Neural progenitor cell (in vitro differentiated cells): ENCODE results near the gene SNAPC4. TPM values are rescaled to one million over a fixed set of nuclear protein-coding genes. Genes with fewer than 3 reads are reported as not detected.

Experiments
- DNase-seq: peaks from one replicate; pipeline ENCODE4 v3.0.0-alpha.2; 2016; ENCODE audit warnings: low spot score
- H2AFZ ChIP-seq: fragments of 200-600 bp; sonication (generic); replicated peaks from 2 replicates; pipeline ENCODE4 v1.6.1; 2016; ENCODE audit warnings: antibody characterized with exemption
- H3F3A ChIP-seq: fragments of 200-600 bp; sonication (generic); 2 replicates; pipeline ENCODE4 v1.6.1; 2016; ENCODE audit warnings: antibody characterized with exemption, low read depth
- H3K27ac ChIP-seq: fragments of 200-600 bp; sonication (generic); 2 replicates; pipeline ENCODE4 v1.5.1; 2016; ENCODE audit warnings: mild to moderate bottlenecking
- H3K27me3 ChIP-seq: fragments of 200-600 bp; sonication (generic); 2 replicates; pipeline ENCODE4 v1.6.1; 2016; ENCODE audit warnings: mild to moderate bottlenecking, moderate library complexity
- H3K36me3 ChIP-seq: fragments of 200-600 bp; sonication (generic); 2 replicates; pipeline ENCODE4 v1.5.1; 2016
- H3K4me1 ChIP-seq: fragments of 200-600 bp; sonication (generic); 2 replicates; pipeline ENCODE4 v1.6.1; 2016; ENCODE audit warnings: mixed run types
- H3K4me2 ChIP-seq: fragments of 200-600 bp; sonication (generic); 2 replicates; pipeline ENCODE4 v1.6.1; 2016
- H3K4me3 ChIP-seq: fragments of 200-600 bp; sonication (generic); 2 replicates; pipeline ENCODE4 v1.5.1; 2016
- H3K79me2 ChIP-seq: fragments of 200-600 bp; sonication (generic); 2 replicates; pipeline ENCODE4 v1.6.1; 2016; ENCODE audit warnings: low read depth
- H3K9ac ChIP-seq: fragments of 200-600 bp; sonication (generic); 2 replicates; pipeline ENCODE4 v1.6.1; 2016
- H3K9me3 ChIP-seq: fragments of 200-600 bp; sonication (generic); 2 replicates; pipeline ENCODE4 v1.5.1; 2016; ENCODE audit warnings: low read depth
- H4K20me1 ChIP-seq: fragments of 200-600 bp; sonication (generic); 2 replicates; pipeline ENCODE4 v1.6.1; 2016; ENCODE audit warnings: low read depth
- H3K27ac Mint-ChIP-seq: 3 replicates; pipeline ENCODE4 v1.8.0; 2021; ENCODE audit warnings: mixed read lengths
- H3K27me3 Mint-ChIP-seq: 2 replicates; pipeline ENCODE4 v1.8.0; 2022; ENCODE audit warnings: low read depth, mild to moderate bottlenecking, inconsistent platforms, moderate library complexity, mixed read lengths; ENCODE audit not compliant: insufficient read depth
- H3K36me3 Mint-ChIP-seq: 3 replicates; pipeline ENCODE4 v1.8.0; 2021; ENCODE audit warnings: mixed read lengths
- H3K4me1 Mint-ChIP-seq: 3 replicates; pipeline ENCODE4 v1.8.0; 2021; ENCODE audit warnings: mixed read lengths
- H3K4me3 Mint-ChIP-seq: 3 replicates; pipeline ENCODE4 v1.8.0; 2021; ENCODE audit warnings: mild to moderate bottlenecking, moderate library complexity, mixed read lengths
- H3K9me3 Mint-ChIP-seq: 3 replicates; pipeline ENCODE4 v1.8.0; 2020; ENCODE audit warnings: mixed read lengths
- EZH2 ChIP-seq: fragments of 200-600 bp; sonication (generic); IDR thresholded peaks from 2 replicates; pipeline ENCODE4 v1.6.1; 2017; ENCODE audit warnings: antibody characterized with exemption, mild to moderate bottlenecking, moderate library complexity
- EZH2phosphoT487 ChIP-seq: fragments of 200-600 bp; sonication (generic); IDR thresholded peaks from 2 replicates; pipeline ENCODE4 v1.6.1; 2017; ENCODE audit warnings: antibody characterized with exemption
- total RNA-seq: library from RNA; depleted of rRNA; stranded (reverse); fragments of >200 nt; gene quantifications from 2 replicates; pipeline ENCODE4 v1.2.3, GENCODE V29; 2015; ENCODE audit warnings: low replicate concordance
- TF ChIP-seq, protein P1 (sequence below): fragments of 200-600 bp; sonication (generic); IDR thresholded peaks from 2 replicates; pipeline ENCODE4 v1.5.1; 2017; ENCODE audit warnings: antibody characterized with exemption, mild to moderate bottlenecking

SNAPC4 gene, protein sequence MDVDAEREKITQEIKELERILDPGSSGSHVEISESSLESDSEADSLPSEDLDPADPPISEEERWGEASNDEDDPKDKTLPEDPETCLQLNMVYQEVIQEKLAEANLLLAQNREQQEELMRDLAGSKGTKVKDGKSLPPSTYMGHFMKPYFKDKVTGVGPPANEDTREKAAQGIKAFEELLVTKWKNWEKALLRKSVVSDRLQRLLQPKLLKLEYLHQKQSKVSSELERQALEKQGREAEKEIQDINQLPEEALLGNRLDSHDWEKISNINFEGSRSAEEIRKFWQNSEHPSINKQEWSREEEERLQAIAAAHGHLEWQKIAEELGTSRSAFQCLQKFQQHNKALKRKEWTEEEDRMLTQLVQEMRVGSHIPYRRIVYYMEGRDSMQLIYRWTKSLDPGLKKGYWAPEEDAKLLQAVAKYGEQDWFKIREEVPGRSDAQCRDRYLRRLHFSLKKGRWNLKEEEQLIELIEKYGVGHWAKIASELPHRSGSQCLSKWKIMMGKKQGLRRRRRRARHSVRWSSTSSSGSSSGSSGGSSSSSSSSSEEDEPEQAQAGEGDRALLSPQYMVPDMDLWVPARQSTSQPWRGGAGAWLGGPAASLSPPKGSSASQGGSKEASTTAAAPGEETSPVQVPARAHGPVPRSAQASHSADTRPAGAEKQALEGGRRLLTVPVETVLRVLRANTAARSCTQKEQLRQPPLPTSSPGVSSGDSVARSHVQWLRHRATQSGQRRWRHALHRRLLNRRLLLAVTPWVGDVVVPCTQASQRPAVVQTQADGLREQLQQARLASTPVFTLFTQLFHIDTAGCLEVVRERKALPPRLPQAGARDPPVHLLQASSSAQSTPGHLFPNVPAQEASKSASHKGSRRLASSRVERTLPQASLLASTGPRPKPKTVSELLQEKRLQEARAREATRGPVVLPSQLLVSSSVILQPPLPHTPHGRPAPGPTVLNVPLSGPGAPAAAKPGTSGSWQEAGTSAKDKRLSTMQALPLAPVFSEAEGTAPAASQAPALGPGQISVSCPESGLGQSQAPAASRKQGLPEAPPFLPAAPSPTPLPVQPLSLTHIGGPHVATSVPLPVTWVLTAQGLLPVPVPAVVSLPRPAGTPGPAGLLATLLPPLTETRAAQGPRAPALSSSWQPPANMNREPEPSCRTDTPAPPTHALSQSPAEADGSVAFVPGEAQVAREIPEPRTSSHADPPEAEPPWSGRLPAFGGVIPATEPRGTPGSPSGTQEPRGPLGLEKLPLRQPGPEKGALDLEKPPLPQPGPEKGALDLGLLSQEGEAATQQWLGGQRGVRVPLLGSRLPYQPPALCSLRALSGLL (N-terminal part only)
- total RNA-seq, result 6.8 and 16.5 TPM in 2 replicates

DNA sequence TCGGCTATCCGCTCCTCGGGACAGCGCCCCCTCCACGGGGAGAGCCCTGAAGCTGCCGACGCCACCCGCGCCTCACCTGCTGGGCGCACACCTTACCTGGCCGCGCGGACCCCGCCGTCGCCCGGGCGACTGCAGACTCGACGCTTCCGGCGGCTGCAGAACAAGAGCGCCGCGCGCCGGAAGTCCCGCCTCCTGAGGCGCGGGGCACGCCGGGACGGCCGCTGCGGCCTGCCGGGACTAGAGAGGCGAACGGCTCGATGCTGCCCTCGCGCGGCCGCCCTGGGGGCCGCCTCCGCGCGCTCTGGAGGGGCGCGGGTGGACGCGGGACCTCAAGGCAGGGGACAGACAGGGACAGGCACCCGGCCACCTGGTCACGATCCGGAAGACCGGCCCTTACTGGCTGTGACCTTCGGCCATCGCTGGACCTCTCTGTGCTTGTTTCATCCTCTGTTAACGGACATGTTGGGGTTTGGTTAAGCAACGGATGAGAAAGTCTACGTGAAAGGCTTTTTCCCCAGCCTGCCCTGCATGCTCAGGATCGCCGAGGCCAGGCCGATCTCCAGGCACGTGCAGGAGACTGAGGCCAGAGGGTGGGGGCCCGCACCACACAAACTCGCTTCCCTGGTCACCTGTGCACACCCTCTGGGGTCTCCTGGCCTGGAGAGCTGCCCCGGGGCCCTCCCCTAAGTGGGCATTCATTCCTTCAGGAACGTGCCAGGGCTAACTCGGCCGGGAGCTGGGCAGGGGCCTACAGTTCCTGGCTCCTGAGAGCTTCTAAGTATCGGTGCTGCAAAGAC is at the start of gene SNAPC4:
TSS of gene SNAPC4 (minus strand) at position 133 of the 797 bp plus-strand sequence. CDS start 1,742 bp downstream, outside the sequence.
- Mint-ChIP-seq H3K36me3 (peaks cover 20% of the 10 kb centered on the region), H3K27me3 (peaks cover 7% of the 10 kb centered on the region), H3K27ac (peak within 1 kb of the TSS; percentile 39), H3K4me3 (peak within 1 kb of the TSS; percentile 92), H3K9me3 (no peaks in the 10 kb centered on the region), H3K4me1 (peaks cover 14% of the 10 kb centered on the region)
- H2AFZ ChIP-seq, result peak within 1 kb of the TSS; percentile 51
- H3K79me2 ChIP-seq, result peaks cover 24% of the 10 kb centered on the region
- H3K4me3 ChIP-seq, result peak within 1 kb of the TSS; percentile 99
- no peaks in the 10 kb centered on the region for H3K9me3 ChIP-seq
- H3F3A ChIP-seq, result peaks cover 18% of the 10 kb centered on the region
- peaks cover 20% of the 10 kb centered on the region for H4K20me1 ChIP-seq
- TF ChIP-seq, protein P1, sequence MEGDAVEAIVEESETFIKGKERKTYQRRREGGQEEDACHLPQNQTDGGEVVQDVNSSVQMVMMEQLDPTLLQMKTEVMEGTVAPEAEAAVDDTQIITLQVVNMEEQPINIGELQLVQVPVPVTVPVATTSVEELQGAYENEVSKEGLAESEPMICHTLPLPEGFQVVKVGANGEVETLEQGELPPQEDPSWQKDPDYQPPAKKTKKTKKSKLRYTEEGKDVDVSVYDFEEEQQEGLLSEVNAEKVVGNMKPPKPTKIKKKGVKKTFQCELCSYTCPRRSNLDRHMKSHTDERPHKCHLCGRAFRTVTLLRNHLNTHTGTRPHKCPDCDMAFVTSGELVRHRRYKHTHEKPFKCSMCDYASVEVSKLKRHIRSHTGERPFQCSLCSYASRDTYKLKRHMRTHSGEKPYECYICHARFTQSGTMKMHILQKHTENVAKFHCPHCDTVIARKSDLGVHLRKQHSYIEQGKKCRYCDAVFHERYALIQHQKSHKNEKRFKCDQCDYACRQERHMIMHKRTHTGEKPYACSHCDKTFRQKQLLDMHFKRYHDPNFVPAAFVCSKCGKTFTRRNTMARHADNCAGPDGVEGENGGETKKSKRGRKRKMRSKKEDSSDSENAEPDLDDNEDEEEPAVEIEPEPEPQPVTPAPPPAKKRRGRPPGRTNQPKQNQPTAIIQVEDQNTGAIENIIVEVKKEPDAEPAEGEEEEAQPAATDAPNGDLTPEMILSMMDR, result peak; percentile 90
- peak; percentile 35 for TF ChIP-seq EZH2
- TF ChIP-seq EZH2phosphoT487, result no peak
- peak; percentile 96 for DNase-seq
- H3K27me3 ChIP-seq, result no peaks in the 10 kb centered on the region
- no peak within 1 kb of the TSS for H3K27ac ChIP-seq
- H3K4me1 ChIP-seq, result no peaks in the 10 kb centered on the region
- peak within 1 kb of the TSS; percentile 84 for H3K9ac ChIP-seq
- no peaks in the 10 kb centered on the region for H3K36me3 ChIP-seq
- H3K4me2 ChIP-seq, result peak within 1 kb of the TSS; percentile 85

DNA sequence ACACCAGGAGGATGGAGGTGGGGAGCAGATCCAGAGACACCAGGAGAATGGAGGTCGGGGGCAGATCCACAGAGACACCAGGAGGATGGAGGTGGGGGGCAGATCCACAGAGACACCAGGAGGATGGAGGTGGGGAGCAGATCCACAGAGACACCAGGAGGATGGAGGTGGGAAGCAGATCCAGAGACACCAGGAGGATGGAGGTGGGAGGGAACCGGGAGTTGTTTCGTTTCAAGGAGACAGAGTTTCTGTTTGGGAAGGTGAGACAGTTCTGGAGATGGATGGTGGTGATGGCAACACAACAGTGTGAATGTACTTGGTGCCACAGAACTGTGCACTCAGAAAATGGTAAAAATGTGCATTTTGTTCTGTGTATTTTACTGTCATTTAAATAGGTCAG is 48.7 kb upstream of the SNAPC4 start:
- Histone ChIP-seq H3K79me2 (no peaks in the 10 kb centered on the region), H3K36me3 (no peaks in the 10 kb centered on the region), H3K27ac (no peak overlapping the region), H3K9me3 (no peaks in the 10 kb centered on the region), H4K20me1 (peaks cover 8% of the 10 kb centered on the region), H3K4me3 (no peak overlapping the region), H3K9ac (no peak overlapping the region), H3K27me3 (no peaks in the 10 kb centered on the region), H3K4me1 (no peaks in the 10 kb centered on the region), H3F3A (no peaks in the 10 kb centered on the region), H3K4me2 (no peak overlapping the region), H2AFZ (no peak overlapping the region)
- TF ChIP-seq, protein P1, result no peak
- TF ChIP-seq EZH2, result no peak
- no peak for TF ChIP-seq EZH2phosphoT487
- Mint-ChIP-seq H3K4me3 (no peak overlapping the region), H3K27ac (no peak overlapping the region), H3K4me1 (no peaks in the 10 kb centered on the region), H3K9me3 (no peaks in the 10 kb centered on the region), H3K27me3 (no peaks in the 10 kb centered on the region), H3K36me3 (peaks cover 33% of the 10 kb centered on the region)
- no peak for DNase-seq
